NCI-H146 (cell line): Measurements from ENCODE around the gene NOS1AP.
"Not testable (repeated sequence)": the region's sequence is repeated elsewhere in the genome, so short reads cannot be mapped to it uniquely, and the experiment has no call there.

Experiments used
- DNase-seq: peaks from one replicate; lab custom pipeline; 2025; lab: John Stamatoyannopoulos, UW

Gene NOS1AP

DNA sequence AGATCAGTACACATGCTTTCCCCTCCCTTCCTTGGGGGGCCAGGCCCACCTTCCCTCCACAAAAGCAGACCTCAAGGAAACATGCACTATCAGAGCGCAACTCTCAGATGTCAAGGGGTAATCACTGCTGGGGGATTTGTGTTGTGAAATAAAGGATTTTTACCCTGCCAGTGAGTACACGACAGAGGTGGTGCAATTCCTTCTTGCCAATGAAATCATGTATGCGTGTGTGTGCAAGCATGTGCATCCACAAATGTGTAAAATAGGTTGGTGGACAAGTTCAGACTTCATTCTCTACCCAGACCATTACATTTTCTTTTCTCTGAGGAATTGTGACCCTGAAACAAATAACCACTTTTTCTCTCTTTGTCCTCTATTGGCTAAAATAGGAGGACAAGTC lies 9.8 kb upstream of the NOS1AP start:
- no peak for DNase-seq

DNA sequence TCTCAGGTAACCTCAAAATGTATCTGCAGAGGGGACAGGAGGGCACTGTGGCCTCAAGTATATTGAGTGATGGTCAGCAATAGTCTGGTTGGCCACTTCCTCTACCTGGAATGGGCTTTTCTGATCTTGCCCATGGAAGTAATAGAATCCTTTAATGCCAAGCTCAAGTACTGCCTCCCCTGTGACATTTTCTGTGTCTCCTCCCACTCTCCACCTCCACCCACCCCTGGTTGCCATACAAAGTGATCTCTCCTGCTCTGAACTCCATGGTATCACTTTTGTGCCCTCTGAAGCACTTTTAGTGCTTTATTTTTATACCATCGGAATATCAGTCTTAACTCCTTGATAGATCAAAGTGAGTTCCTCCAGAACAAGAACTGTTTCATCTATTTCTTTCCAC lies 9.2 kb upstream of the NOS1AP start:
- no peak for DNase-seq

DNA sequence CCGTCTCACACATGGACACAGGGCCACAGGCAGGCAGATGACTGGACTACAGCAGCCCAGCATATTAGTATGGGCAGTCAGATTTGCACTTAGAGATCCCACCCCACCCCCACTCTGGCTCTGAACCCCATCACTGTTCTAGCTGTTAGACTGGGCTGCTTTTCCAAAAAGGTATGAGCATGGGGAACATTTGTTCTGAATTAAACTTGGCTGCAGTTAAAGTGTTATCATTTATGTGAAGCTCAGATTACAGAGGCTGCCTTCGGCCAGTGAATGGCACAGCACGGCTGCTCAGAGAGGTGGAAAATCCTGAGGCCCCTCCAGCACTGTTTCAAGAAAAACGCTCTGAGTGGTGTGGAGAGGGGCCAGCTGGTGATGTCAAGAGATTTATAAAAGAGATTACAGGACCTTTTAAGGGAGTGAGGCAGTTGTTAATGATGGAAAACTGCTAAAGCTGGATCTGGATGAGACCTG lies 6.9 kb upstream of the NOS1AP start:
- DNase-seq, result peak; percentile 59

DNA sequence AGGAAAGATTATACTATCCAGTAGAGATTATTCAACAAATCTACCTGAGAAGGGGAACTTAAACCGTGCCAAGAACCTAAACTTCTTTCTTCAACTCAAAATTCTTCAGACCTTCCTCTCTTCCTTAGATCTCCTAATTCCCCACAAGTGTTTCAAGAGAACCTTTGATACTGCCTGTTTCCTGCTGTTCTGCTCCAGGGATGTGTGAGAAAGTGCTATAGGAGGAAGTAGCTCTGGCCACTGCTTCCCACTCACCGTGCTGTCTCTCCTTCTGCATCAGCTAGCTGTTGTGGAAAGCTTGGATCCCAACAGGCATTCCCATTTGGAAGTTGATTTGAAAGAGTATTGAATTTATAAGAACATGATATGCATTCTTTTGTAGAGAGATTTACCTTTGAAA lies 4.5 kb upstream of the NOS1AP start:
- no peak for DNase-seq

DNA sequence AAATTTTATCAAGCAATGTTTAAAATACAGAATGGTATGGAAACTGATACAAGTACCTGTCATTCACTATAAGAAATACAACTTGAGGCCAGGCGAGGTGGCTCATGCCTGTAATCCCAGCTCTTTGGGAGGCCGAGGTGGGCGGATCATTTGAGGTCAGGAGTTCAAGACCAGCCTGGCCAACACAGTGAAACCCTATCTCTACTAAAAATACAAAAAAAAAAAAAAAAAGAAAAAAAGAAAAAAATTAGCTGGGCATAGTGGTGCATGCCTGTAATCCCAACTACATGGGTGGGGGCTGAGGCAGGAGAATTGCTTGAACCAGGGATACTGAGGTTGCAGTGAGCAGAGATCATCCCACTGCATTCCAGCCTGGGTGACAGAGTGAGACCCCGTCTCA lies 2.7 kb upstream of the NOS1AP start:
- not testable (repeated sequence) for DNase-seq

DNA sequence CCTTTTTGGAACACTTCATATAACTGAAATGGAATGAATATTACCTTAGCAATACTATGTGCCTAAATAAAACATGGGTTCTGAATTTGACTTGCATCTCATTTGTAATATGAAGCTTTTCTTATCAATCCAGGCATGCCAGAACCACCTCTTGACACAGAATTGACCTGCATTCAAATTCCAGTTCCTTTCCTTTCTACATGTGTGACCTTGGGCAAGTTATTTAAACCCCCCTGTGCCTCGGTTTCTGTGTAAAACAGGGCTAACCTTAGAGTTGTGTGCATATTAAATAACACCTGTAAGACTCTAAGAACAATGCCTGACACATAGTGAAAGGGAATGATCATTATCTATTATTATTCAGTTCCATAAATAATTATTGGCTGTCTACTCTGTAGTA lies 2.0 kb upstream of the NOS1AP start:
- DNase-seq, result no peak

DNA sequence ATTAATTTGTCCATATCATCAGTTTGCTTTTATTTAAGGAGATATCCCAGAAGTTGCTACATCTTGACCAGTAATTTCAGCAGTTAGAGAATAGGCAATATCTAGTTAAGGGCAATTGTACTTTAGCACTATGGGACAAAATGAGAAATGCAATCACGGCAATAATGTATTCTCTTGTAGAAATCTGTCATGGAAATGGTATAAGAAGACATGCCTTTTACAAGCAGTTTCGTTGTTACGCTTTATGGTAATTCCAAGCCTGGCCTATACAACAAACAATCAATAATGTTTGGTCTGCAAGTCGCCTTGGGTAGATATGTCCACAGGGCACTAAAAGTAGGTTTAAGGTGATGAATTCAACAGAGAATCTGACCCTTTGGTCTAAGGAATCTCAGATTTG lies 1.2 kb upstream of the NOS1AP start:
- no peak for DNase-seq

DNA sequence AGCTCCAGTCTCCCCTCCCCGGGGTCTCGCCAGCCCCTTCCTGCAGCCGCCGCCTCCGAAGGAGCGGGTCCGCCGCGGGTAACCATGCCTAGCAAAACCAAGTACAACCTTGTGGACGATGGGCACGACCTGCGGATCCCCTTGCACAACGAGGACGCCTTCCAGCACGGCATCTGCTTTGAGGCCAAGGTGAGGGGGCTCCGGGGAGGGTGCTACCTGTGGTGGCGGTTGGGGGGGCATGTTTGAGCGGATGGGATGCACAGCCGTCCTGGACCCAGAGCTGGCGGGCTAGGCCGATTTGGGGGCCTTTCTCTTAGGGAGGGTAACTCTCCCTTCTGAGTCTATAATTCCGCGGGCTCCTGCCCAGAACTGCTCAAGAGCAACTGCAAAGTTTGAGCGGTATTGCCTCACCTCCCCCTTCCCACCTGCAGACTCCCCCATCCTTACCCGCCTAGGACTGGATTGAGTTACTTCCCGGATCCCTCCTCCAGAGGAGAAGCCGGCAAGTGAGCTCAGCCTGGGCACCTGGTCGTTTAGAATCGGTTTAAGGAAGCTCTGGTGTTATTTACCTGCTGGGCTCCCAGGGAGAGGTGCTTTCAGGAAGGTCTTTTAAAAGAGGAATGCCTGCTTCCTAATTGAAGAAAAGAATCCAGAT lies 730 bp downstream of the NOS1AP start:
- peak; percentile 69 for DNase-seq

DNA sequence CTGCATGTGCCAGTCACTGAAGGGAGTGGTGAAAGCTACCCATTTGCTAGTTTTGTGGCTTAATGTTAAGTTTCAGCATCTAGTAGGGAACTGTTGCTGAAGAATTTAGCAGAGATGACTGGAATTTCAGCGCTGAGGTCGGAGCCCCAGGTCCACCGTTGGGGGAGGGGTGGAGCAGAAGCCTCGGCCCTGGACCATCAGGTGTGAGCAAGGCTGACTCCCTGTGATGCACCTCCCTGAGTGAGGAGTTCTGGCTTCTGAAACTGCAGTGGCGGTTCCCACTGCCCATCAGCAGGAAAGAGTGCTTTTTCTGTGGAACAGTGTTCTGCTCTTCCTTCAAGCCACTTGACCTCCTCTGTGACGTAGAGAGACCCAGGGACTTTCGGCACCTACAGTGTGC lies 1.3 kb downstream of the NOS1AP start:
- peak; percentile 28 for DNase-seq

DNA sequence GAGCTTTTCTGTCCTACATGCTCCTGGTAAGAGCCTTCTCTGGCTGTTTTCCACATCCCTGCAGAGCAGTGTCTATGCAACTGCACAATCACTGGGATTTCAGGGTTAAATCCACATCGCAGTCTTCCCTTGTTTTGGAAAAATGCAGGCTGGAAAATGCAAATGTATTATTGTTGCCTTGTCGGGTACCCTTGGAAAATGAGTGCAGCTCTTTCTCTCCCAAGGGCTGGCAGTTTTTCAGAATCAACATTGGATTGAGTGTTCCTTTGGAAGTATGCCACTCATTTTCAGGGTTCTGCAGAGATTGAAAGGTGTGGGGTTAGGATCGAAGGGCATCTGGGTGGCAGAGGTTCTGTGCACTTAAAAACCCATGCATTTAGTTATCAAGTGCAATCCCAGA lies 3.2 kb downstream of the NOS1AP start:
- no peak for DNase-seq

DNA sequence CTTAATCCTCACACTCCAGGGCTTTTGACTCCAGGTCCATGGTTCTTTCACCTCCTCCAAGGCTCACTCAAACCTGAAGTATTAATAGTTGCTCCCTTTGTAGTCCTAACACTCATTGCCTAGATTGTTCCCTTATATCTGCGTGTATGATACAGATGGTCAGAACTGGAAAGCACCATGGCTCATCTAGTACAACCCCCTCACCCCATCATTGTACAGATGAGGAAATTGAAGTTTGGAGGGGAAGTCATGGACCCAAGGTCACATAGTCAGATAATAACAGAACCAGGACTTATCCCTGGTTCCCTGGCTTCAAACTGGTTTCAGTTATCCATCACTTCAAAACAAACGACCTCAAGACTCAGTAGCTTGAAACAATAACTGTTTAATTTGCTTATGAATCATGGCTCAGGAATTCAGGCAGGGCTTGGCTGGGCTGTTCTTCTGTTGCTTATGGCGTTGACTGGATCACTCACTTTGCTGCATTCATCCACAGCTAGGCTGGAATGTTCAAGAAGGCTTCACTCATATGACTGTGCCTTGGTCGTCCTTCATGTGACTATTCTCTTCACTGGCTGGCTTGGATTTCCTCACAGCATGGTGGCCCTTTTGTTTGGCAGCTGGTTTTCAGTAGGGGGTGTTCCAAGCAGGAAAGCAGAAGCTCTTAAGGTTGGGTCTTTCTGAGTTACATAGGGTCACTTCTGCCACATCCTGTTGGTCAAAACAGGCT lies 5.0 kb downstream of the NOS1AP start:
- DNase-seq, result no peak

DNA sequence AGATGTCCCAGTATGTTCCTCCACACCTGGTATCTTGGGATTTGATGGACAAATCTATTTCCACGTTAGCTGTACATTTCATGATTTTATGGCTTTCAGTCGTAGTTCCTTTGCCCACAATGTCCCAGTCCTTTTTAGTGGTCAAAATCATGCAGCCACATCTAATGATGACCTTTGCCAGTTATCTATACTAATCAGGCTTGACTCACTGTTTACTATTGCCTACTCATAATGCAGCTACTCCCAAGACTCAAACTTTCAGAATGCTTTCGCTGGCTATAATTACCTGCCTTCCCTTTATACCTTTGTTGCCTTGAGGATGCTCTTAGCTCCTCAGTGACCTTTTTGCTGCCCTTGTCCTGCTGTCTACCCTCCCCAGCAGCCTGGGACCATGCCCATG lies 6.4 kb downstream of the NOS1AP start:
- no peak for DNase-seq

DNA sequence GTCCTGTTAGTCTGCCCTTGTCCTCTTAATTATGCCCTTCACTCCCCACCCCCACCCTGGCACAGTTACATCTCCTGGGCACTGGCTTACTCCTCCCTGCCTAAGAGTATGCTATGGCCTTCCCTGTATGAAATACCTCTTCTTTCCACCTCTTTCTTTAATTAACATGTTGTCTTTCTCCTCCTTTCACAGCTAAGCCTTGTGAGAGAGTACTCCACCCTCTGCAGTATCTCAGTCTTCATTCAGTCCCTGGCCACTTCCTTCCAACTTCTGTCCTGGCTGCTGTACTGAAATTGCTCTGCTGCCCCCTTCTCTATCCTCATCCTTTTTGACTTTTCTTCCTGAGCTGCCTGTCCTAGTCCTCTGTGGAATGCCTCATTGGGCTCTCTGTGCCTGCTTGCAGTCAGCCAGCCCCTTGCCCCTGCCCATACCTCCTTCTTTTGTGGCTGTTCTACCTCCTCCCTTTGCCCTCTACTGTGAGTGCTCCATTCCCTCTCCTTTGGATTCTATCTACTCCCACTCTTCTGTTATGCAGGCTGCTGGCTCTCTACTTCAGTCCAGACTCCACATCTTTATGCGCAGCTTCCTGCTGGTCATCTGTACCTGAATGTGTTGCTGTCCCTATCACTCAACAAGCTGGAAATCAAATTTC lies 8.3 kb downstream of the NOS1AP start:
- DNase-seq, result no peak

DNA sequence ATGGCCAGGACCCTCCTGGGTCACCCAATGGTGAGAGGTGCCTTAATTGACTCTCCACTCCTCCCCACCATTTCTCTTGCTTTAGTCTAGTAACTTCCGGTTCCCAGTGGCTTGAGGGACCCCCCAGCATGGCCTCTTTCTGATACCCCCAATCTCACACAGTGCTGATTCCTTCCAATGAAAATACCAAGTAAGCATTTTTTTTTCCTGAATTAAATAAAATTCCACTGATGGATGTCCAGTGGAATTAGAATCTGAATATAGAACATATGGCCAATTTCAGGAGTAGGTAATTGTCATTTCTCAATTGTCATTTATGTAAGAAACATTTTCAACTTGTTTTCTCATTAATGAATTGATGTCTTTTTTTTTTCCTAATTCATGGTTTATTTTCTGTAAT lies 9.5 kb downstream of the NOS1AP start:
- no peak for DNase-seq

DNA sequence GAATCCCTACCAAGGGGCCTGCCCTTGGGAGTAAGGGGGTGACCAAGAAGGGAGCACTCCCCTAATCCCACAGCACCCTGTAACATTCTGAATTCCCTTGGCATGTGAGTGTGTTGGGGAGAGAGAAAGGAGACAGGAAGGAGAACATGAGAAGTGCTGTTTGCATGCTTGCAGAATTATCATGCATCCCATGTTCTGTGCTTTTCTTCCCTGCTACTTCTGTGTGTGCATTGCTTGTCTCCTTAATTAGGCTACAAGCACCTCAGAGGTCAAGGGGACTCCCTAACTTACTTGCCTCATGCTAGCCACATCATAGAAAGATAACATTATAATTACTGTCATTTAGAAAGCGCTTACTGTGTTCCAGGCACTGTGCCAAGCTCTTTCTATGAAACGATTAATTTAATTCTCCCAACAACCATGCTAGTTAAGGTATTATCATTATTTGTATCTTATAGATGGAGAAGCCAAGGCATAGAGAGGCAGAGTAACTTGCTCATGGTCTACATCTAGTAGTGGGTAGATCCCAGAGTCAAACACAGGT lies 11.1 kb downstream of the NOS1AP start:
- peak; percentile 39 for DNase-seq

DNA sequence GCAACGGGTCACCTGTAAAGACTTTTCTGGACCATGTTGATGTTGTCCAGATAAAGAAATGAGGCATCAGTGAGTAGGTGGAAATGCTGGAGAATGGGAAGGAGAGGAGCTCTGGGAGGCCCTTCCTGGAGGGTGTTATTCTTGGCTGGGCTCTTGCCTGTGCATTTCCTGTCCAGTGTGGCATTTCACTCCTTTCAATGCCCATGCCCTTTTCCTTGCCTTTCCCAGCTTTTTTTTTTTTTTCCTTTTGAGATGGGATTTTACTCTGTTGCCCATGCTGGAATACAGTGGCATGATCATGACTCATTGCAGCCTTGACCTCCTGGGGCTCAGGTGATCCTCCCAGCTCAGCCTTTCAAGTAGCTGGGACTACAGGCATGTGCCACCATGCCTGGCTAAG lies 11.8 kb downstream of the NOS1AP start:
- no peak for DNase-seq

DNA sequence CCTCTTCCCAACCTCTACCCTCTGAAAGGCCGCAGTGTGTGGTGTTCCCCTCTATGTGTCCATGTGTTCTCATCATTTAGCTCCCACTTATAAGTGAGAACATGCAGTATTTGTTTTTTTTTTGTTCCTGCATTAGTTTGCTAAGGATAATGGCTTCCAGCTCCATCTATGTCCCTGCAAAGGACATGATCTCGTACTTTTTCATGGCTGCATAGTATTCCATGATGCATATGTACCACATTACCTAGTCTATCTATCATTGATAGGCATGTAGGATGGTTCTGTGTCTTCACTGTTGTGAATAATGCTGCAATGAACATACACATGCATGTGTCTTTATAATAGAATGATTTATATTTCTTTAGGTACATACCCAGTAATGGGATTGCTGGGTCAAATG lies 12.6 kb downstream of the NOS1AP start:
- not testable (repeated sequence) for DNase-seq

DNA sequence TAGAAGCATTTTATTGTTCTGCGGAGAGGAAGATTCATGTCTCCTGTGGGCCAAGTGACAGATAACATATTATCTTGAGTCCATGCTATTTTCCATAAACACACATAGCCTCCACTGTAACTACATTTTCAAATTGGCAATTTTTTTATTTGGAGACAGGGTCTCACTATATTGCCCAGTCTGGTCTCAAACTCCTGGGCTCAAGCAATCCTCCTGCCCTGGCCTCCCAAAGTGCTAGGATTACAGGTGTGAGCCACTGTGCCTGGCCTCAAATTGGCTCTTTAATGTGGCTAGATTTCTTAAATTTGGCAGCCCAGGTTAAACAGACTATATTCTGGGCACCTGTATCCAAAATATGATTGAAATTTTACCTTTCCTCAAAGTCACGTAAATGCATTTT lies 13.8 kb downstream of the NOS1AP start:
- DNase-seq, result no peak

DNA sequence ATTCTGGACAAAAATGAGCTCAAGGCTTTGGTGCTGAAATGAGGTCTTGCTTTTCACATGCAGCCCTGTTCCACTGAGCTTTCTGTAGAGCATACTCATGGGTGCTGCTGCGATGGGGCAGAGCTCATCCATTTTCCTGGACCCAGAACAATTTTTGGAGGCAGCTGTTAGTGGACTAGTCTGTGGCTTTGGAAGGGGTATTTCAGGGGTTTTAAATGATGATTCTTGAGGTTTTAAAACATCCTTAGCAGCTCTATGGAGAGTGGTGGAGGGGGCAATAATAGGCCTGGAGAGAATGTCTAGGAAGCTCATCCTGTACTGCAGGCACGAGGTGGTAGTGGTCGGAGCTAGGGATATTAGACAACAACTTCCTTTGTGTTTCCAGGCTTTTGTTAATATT lies 16.5 kb downstream of the NOS1AP start:
- no peak for DNase-seq

DNA sequence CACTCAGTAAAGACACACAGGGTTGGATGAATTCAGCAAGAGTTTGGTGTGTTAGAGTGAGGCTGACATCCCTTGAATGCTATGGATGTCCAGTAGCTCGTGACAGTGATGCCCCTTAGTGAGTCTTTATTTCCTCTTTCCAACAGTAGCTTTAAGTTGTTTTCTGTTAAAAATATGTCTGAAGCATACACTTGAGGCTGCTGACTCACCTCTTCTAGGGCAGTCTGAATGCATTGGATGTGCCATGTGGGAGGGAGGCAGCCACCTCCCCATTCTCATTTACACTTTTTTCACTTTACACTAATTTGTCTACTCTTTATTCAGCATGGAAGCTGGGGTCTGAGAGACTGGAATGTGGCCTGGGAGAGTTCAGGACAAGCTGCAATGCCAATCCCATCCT lies 17.6 kb downstream of the NOS1AP start:
- no peak for DNase-seq

DNA sequence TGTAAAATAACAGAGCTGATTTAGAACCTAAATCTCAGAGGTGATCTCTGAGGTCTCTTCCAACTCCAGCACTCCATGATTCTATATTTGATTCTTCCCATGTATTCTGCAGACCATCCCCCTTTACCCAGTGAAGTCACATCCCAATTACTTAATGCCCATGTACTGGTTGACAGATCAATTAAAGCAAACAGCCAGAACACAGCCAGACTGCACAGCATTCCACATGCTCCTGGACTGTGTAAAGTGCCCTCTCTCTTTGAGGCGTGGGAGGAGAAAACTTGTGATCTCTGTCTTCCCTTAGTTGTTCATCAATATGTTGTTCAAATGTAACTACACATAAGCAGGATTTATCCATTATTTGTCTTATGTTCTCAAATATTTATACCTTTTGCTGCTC lies 18.1 kb downstream of the NOS1AP start:
- no peak for DNase-seq

DNA sequence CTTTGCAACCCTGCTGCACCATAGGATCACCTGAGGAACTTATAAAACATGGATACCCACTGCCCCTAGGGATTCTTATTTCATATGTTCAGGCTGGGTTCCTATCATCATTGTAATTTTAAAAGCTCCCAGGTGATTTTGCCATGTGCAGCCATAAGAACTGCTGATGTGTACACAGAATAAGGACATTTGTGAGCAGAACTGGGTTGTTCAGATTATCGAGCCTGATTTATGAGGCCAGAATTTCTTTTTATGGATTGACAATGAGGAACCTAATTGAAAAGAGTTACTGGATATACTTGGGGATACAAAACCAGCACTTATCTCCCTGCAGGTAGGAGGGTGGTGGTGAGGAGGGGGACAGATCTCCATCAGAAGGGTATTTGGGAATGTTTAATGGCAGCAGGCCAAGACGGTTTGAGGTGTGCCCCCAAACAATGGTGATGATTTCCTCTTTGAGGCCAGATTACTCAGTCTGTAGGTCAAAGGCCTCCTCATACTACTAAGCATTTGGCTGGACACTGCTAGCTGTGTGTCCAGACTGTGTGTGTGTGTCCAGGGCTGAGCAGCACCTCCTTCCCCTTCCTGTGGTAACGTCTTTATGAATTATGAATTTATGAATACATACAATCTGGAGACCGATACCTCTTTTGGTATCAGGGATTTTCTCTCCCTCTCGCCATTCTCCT lies 18.9 kb downstream of the NOS1AP start:
- DNase-seq, result no peak

DNA sequence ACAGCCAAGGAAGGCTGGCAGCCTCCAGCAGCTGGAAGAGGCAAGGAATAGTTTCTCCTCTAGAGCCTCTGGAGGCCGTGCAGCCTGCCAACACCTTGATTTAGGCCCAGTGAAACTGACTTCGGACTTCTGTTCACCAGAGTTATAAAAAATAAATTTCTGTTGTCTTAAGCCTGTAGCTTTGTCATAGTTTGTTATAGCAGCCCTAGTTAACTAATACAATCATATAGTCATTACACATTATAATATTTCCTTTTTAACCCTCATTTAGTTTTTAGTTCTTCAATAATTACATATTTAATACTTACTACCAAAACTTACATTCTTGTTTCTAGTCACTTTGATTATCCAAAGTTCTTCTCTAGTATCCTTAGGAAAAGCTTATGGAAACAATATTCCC lies 20.3 kb downstream of the NOS1AP start:
- DNase-seq, result no peak
